ENCODE data around the gene LDLRAD4.

LDLRAD4 gene

GRCh38 chr18:13627639-13628038 lies 409.1 kb downstream of the LDLRAD4 start:
- in situ Hi-C loops (cut with MboI; ENCODE audit: low sequenced_read_pairs) = no loop called here

DNA sequence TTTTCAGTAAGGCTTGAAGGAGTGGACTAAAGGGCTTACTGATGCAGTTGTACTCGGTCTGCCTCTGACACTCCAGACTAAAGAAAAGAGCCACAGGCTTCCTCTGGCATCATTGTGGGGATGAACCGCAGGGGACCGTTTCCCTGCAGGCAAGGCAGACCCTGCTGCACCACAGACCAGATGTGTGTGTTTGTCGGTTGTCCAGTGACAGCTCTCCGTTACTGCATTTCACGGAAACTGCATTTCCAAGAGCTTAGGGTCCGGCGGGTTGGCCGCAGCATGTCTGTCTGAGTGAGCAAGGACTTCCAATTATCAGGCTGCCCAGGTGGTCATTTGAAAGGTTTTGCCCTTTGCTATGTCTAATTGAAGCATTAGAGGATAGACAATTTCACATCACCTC lies 409.7 kb downstream of the LDLRAD4 start:
- in situ Hi-C loops (cut with MboI; ENCODE audit: low sequenced_read_pairs) = no loop called here

DNA sequence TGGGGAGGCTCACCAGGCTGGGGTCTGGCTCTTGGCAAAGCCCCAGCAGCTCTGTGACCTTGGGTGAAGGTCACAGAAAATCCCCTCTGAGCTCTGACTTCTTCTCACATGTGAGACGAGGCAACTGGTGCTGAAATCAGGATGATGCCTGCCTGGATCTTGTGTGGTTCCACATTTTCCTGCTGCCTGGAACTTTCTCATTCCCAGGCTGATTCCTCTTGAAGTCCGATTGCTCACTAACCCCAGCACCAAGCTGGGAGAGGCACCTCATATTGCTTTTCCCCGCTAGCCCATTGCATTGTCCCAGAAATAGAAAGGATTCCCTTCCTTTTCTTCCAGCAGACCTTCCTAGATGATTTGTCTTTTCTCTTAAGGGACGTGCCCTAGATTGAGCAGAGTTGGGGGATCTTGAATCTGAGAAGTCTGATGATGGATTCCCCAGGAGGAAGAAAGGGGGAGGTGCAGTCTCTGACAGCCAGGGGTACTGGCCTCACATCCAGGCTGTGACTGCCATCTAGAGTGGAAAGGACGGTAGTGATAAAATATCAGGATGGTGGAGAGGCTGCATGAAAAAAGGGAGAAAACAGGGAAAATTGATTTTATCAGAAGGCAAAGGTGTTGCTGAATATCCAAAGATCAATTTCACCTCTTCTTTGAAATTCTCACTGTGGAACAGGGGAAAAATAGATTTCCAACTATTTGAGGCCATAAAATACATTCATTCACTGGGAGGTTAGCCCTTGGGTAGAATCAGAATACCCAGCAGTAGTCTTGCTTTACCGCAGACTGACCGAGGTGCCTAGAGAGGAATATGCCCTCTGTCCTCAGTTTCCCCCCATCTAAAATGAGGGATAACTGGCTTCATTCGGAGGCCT lies 411.5 kb downstream of the LDLRAD4 start:
- in situ Hi-C loops (cut with MboI; ENCODE audit: low sequenced_read_pairs) = no loop called here

GRCh38 chr18:13630716-13631268 lies 412.2 kb downstream of the LDLRAD4 start:
- in situ Hi-C loops (cut with MboI; ENCODE audit: low sequenced_read_pairs) = no loop called here

DNA sequence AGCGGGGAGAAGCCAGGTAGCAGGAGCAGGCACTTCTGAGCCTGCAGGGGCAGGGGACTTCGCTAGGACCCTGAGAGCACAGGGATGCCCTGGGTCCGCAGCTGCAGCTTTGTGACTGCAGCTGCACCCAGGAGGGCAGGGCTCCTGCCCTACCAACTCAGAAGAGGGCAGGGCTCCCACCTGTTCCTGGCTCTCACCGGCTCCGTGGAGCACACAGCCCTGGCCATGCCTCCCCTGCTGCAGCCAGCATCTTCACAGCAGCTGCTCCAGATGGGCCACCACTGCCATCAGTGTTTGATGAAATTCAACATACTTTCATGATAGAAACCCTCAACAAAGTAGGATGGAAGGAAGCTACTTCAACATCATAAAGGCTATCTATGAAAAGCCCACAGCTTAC lies 415.1 kb downstream of the LDLRAD4 start:
- in situ Hi-C loops (cut with MboI; ENCODE audit: low sequenced_read_pairs) = no loop called here

- in situ Hi-C loops (cut with MboI; ENCODE audit: low sequenced_read_pairs) = no loop called here
Observed at GRCh38 chr18:13635046-13635445, 416.5 kb downstream of the LDLRAD4 start.

DNA sequence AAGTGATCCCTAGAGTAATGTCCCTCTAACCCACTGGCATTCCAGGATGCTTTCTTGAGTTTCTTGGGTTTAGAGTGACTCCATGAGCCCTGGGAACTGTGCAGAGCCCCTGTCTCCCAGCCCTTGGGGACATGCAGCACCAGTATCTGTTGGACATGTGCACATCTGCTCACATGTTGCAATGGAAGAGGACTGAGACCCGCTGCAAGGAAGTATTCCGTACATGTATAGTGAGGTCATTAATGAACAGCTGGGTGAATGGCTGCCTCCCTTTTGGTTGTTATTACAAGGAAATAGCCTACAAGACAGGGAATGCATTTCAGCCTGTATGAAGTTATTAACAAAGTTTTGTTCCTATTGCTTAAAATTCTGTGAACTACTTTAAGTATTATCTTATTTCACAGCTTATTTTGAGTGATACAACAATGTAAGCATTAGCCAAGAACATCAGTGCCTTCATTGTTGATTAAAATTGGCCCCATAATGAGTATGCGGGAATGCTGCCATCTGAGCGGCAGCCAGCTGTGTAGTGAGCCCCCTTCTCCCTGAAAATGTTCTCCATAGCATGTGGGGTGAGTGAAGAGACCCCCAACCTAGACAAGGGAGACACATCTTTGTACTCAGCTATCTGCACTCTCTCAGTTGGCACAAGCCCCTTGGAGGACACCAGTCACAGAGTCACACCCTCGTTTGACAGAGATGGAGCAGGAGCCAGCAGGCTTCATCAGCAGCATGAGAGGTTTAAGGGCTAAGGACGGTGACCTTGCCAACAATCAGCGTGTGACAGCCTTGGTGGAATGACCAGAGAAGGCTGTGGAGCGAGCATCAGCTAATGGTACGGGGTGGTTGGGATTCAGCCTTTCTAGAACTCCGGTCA lies 420.4 kb downstream of the LDLRAD4 start:
- in situ Hi-C loops (cut with MboI; ENCODE audit: low sequenced_read_pairs) = no loop called here

DNA sequence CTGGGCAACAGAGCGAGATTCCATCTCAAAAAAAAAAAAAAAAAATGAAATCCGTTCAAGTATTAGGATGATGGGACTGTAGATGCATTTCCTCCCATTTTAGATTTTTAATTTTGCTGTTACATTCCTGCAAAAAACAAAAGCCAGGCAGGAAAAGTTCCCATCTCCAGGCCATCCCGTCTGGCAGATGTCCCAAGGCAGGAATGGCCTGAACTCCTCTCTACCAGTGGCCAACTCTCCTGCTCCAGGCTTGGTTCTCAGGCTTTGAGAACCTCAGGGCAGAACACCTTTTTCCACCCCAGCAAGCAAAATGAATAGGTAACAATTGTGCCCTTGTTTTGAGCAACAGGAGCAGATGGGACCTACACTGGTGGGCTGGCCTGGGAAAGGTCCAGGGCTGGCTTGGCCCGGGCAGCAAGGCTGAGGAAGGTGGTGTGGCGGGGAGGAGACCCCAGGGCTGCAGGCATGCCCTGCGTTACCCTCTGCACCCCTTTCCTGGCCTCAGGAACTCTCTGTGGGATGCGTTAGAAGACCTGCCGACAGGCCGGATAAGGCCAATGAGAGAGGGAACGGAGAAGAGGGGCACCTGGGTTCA lies 421.8 kb downstream of the LDLRAD4 start:
- in situ Hi-C loops (cut with MboI; ENCODE audit: low sequenced_read_pairs) = no loop called here

DNA sequence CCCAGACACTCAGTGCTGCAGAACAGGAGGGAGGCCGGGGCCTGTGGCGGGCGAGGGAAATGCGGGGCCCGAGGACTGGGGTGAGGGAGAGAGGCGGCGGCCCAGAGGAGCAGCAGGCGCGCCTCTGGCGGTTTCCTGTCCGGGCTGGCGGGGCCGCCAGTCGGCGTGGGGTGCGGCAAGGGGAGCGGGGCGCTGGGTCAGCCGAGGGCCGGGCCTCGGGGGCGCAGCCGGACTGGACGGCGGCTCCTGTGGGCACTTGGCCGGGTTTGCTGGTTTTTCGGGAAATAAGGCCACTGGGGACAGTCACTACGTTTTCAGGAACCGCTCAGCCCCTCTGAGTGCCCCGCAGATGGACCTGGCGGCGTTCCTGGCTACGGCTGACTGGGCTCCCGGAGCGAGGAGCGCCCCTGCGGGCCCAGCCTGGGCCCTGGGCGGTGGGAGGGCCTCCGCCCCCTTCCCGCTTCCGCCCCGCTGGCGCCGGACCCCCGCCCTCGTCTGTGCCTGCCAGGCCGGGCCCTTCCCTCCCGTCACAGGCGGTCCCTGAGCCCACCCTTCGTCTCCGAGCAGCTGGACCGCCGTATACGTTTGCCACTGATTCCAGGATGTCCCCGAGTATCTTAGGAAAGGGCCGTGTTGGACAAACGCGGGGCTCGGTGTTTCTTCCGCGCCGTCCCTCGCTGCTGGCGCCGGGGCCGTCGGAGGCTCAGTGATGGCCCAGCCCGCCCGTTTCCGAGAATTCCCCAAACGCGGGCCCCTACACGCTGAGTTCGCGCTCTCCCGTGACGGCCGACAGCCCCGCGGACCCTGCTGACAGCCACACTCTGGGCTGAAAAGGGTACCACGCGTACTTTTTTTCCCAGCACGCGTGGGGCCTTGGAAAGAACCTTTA lies 423.2 kb downstream of the LDLRAD4 start:
- in situ Hi-C loops (cut with MboI; ENCODE audit: low sequenced_read_pairs) = no loop called here

GRCh38 chr18:13642440-13642827 lies 423.9 kb downstream of the LDLRAD4 start:
- in situ Hi-C loops (cut with MboI; ENCODE audit: low sequenced_read_pairs) = no loop called here

- in situ Hi-C loops (cut with MboI; ENCODE audit: low sequenced_read_pairs) = no loop called here
Observed at GRCh38 chr18:13643261-13643751, 424.7 kb downstream of the LDLRAD4 start.

GRCh38 chr18:13645093-13645492 lies 426.5 kb downstream of the LDLRAD4 start:
- in situ Hi-C loops (cut with MboI; ENCODE audit: low sequenced_read_pairs) = no loop called here

GRCh38 chr18:13646633-13647032 lies 428.1 kb downstream of the LDLRAD4 start:
- in situ Hi-C loops (cut with MboI; ENCODE audit: low sequenced_read_pairs) = no loop called here

GRCh38 chr18:13647761-13648160 lies 429.2 kb downstream of the LDLRAD4 start:
- in situ Hi-C loops (cut with MboI; ENCODE audit: low sequenced_read_pairs) = no loop called here

- in situ Hi-C loops (cut with MboI; ENCODE audit: low sequenced_read_pairs) = no loop called here
Observed at GRCh38 chr18:13649397-13650390, 431.1 kb downstream of the LDLRAD4 start.

- in situ Hi-C loops (cut with MboI; ENCODE audit: low sequenced_read_pairs) = no loop called here
Observed at GRCh38 chr18:13653746-13654433, 435.3 kb downstream of the LDLRAD4 start.

DNA sequence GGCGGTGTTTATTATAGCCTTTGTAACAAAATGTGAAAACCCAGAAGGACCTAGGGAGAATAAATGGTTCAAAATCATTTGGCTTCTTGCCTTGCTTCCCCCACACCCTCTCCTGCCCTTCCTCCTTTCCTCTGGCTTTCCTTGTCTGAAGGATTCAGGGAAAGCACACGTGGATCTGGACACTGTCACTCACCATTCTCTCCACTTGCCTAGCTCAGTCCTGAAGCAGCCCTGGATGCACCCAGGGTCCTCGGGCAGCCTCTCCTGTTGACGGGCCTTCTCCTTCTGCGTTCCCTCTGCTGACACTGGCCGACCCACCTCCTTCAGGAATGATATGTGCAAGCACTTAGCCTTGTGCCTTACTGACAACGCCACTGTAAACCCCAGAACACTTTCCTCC lies 439.4 kb downstream of the LDLRAD4 start:
- in situ Hi-C loops (cut with MboI; ENCODE audit: low sequenced_read_pairs) = no loop called here

Data from HL-60/S4 treated with phorbol 12-myristate 13-acetate at 8.2 ng/mL for 4 days and 3 days (cell line).